Retinal pigment epithelial cell (primary cell): Measurements from ENCODE around the gene TPRX2.
"Not testable (repeated sequence)": the region's sequence is repeated elsewhere in the genome, so short reads cannot be mapped to it uniquely, and the experiment has no call there.

Experiments used
- DNase-seq: peaks from one replicate; pipeline ENCODE4 v3.0.0-alpha.2; 2010; ENCODE audit warnings: low read depth
- H3K4me3 ChIP-seq: 2 replicates; pipeline ENCODE4 v1.5.1; 2011; ENCODE audit warnings: mild to moderate bottlenecking, low read length, control low read depth, moderate library complexity
- CTCF ChIP-seq: conservative IDR thresholded peaks from 2 replicates; pipeline ENCODE4 v1.5.1; 2011; ENCODE audit warnings: low read depth, low read length, control low read depth, inconsistent platforms

Gene TPRX2

GRCh38 chr19:47899335-47899734 is 40.3 kb downstream of the TPRX2 start:
- TF ChIP-seq CTCF, result no peak
- DNase-seq, result no peak

DNA sequence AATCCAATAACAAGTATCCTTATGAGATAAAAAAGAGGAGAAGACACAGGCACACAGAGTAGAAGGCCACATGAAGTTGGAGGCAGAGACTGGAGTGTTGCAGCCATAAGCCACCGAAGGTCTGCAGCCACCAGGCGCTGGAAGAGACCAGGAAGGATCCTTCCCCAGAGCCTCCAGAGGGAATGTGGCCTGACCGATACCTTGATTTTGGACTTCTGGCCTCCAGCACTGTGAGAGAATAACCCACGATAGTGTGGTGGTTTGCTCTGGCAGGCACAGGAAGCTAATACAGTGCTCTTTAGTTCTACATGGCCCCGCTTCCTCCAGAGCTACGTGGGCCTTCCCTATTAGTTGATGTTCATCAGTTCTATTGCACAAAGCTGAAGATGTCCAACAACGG is 42.3 kb downstream of the TPRX2 start:
- DNase-seq, result no peak
- no peak for TF ChIP-seq CTCF
- H3K4me3 ChIP-seq, result no peak overlapping the region

More at GRCh38 chr19:47899335-47899734, 40.3 kb downstream of the TPRX2 start:
- no peak overlapping the region for H3K4me3 ChIP-seq

GRCh38 chr19:47909350-47909749 is 50.3 kb downstream of the TPRX2 start:
- not testable (repeated sequence) for DNase-seq, H3K4me3 ChIP-seq

- not testable (repeated sequence) for H3K4me3 ChIP-seq, DNase-seq
These were observed 51.2 kb downstream of the TPRX2 start for GRCh38 chr19:47910191-47910590.
